HepG2 (cell line): ENCODE data around the gene LTB4R2. TPM values are rescaled to one million over a fixed set of nuclear protein-coding genes. Genes with fewer than 3 reads are reported as not detected.

Source experiments
- ADNP ChIP-seq: sonication (generic); formaldehyde crosslinking; IDR thresholded peaks from 2 replicates; pipeline ENCODE4 v1.4.0; 2020; ENCODE audit warnings: missing genetic modification reagents
- FOXP1 ChIP-seq, 2 experiments: fragments of 450-650 bp in 1 of 2; IDR thresholded peaks; 2 replicates each; pipeline ENCODE4 v1.6.1; 2017 to 2018; ENCODE audit warnings: antibody characterized with exemption in 1 of 2
- HNF4A ChIP-seq: sonication (generic); formaldehyde crosslinking; IDR thresholded peaks from 2 replicates; pipeline ENCODE4 v1.4.0; 2020; ENCODE audit warnings: missing genetic modification reagents
- KLF12 ChIP-seq: sonication (generic); formaldehyde crosslinking; IDR thresholded peaks from 2 replicates; pipeline ENCODE4 v1.4.0; 2020; ENCODE audit warnings: missing genetic modification reagents, borderline replicate concordance
- MTF2 ChIP-seq: sonication (generic); formaldehyde crosslinking; IDR thresholded peaks from 2 replicates; pipeline ENCODE4 v1.5.0; 2020; ENCODE audit warnings: missing genetic modification reagents, borderline replicate concordance
- NCOA1 ChIP-seq: sonication (generic); formaldehyde crosslinking; IDR thresholded peaks from 2 replicates; pipeline ENCODE4 v1.9.0; 2021; ENCODE audit warnings: missing genetic modification reagents
- POLR2AphosphoS5 ChIP-seq: IDR thresholded peaks from 2 replicates; pipeline ENCODE4 v1.6.1; 2012; ENCODE audit warnings: low read depth, low read length
- SMARCE1 ChIP-seq: fragments of 450-650 bp; IDR thresholded peaks from 2 replicates; pipeline ENCODE4 v1.6.1; 2017; ENCODE audit warnings: borderline replicate concordance
- SOX5 ChIP-seq: IDR thresholded peaks from 2 replicates; pipeline ENCODE4 v1.6.1; 2016; ENCODE audit warnings: borderline replicate concordance
- ZNF496 ChIP-seq: sonication (generic); formaldehyde crosslinking; IDR thresholded peaks from 2 replicates; pipeline ENCODE4 v1.8.1; 2023; ENCODE audit warnings: mild to moderate bottlenecking, moderate library complexity, missing genetic modification reagents; ENCODE audit not compliant: insufficient replicate concordance
- ZNF501 ChIP-seq: sonication (generic); formaldehyde crosslinking; IDR thresholded peaks from 2 replicates; pipeline ENCODE4 v1.5.1; 2020; ENCODE audit warnings: mild to moderate bottlenecking, moderate library complexity, missing genetic modification reagents
- ZNF547 ChIP-seq: sonication (generic); formaldehyde crosslinking; IDR thresholded peaks from 2 replicates; pipeline ENCODE4 v1.5.1; 2020; ENCODE audit warnings: mild to moderate bottlenecking, missing genetic modification reagents
- ZNF747 ChIP-seq: sonication (generic); formaldehyde crosslinking; IDR thresholded peaks from 2 replicates; pipeline ENCODE4 v1.8.1; 2023; ENCODE audit warnings: missing genetic modification reagents, mild to moderate bottlenecking, borderline replicate concordance
- ZNF761 ChIP-seq: sonication (generic); formaldehyde crosslinking; conservative IDR thresholded peaks from 2 replicates; pipeline ENCODE4 v1.4.0; 2020; ENCODE audit warnings: mild to moderate bottlenecking, missing genetic modification reagents
- ZSCAN25 ChIP-seq: sonication (generic); formaldehyde crosslinking; IDR thresholded peaks from 2 replicates; pipeline ENCODE4 v1.8.0; 2022; ENCODE audit warnings: mild to moderate bottlenecking, missing genetic modification reagents
- polyA plus RNA-seq, 8 experiments: library from polyadenylated mRNA; depleted of rRNA in 3 of 8; stranded (reverse) in 7 of 8; unstranded in 1 of 8; fragments of >200 nt; fragmentation: Illumina TruSeq in 4 of 8; extraction: Trizol in 4 of 8; gene quantifications; 2 replicates each; pipeline versions ENCODE4 v1.2.1 to v1.2.3, GENCODE V29; 2011 to 2016; ENCODE audit warnings: low read depth in 4 of 8, missing spikeins in 1 of 8, mixed read lengths in 1 of 8; ENCODE audit not compliant: insufficient read depth in 1 of 8
- total RNA-seq, 5 experiments: library from RNA; depleted of rRNA; stranded (reverse); fragments of >200 nt; fragmentation: Illumina TruSeq; extraction: Trizol; gene quantifications; 2 replicates each; pipeline ENCODE4 v1.2.3, GENCODE V29; 2016; ENCODE audit warnings: low read depth in 1 of 5
- TF ChIP-seq, protein P1 (sequence below): sonication (generic); formaldehyde crosslinking; IDR thresholded peaks from 2 replicates; pipeline ENCODE4 v1.4.0; 2020; ENCODE audit warnings: missing genetic modification reagents
- TF ChIP-seq, protein P2 (sequence below): IDR thresholded peaks from 2 replicates; pipeline ENCODE4 v1.6.1; 2016; ENCODE audit warnings: low read depth, control low read depth
- TF ChIP-seq, protein P3 (sequence below): sonication (generic); formaldehyde crosslinking; IDR thresholded peaks from 2 replicates; pipeline ENCODE4 v1.4.0; 2020; ENCODE audit warnings: missing genetic modification reagents, borderline replicate concordance

The LTB4R2 gene
- total and polyA plus RNA-seq, 2 of the 13 experiments (the other 11 are each of a cell fraction or from before 2014, with no cell fraction given): 3.9 to 6.9 TPM

DNA sequence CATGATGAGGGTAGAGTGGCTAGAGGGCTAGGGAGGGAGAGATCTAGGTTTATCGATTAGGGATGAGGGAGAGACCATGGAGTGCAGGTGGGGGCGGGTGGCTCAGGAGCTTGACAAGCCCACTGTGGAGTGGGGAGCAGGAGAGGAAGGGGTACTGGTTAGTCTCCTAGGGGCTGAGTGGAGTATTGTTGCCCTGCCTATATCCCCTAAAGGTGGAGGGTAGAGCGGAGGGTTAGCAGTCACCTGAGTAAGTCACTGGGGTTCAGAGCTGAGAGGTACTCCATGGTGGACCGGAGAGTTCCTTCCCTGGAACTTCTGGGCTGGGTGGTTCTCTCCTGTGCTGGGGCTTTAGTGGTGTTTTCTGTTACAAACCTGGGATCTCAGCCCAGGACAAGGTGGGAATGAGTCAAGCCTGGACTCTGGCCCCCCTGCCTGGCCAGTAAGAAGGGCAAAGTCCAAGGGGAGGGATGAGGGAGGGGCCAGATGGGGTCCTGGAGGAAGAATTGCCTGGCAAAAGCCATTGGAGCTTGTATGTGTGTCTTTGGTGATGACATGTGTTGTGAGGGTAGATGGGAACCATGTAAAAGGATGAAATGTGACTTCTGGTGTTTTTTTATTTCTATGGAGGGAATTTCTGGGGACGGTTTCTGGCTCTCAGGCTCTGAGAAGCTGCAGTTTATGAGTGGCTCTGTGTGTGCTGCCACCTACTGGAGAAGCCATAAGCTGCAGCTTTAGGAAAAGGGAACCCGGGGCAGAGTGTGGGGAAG, 2.2 kb upstream of the LTB4R2 start, which contains the start of gene CIDEB (continued):
- TF ChIP-seq, protein P1, sequence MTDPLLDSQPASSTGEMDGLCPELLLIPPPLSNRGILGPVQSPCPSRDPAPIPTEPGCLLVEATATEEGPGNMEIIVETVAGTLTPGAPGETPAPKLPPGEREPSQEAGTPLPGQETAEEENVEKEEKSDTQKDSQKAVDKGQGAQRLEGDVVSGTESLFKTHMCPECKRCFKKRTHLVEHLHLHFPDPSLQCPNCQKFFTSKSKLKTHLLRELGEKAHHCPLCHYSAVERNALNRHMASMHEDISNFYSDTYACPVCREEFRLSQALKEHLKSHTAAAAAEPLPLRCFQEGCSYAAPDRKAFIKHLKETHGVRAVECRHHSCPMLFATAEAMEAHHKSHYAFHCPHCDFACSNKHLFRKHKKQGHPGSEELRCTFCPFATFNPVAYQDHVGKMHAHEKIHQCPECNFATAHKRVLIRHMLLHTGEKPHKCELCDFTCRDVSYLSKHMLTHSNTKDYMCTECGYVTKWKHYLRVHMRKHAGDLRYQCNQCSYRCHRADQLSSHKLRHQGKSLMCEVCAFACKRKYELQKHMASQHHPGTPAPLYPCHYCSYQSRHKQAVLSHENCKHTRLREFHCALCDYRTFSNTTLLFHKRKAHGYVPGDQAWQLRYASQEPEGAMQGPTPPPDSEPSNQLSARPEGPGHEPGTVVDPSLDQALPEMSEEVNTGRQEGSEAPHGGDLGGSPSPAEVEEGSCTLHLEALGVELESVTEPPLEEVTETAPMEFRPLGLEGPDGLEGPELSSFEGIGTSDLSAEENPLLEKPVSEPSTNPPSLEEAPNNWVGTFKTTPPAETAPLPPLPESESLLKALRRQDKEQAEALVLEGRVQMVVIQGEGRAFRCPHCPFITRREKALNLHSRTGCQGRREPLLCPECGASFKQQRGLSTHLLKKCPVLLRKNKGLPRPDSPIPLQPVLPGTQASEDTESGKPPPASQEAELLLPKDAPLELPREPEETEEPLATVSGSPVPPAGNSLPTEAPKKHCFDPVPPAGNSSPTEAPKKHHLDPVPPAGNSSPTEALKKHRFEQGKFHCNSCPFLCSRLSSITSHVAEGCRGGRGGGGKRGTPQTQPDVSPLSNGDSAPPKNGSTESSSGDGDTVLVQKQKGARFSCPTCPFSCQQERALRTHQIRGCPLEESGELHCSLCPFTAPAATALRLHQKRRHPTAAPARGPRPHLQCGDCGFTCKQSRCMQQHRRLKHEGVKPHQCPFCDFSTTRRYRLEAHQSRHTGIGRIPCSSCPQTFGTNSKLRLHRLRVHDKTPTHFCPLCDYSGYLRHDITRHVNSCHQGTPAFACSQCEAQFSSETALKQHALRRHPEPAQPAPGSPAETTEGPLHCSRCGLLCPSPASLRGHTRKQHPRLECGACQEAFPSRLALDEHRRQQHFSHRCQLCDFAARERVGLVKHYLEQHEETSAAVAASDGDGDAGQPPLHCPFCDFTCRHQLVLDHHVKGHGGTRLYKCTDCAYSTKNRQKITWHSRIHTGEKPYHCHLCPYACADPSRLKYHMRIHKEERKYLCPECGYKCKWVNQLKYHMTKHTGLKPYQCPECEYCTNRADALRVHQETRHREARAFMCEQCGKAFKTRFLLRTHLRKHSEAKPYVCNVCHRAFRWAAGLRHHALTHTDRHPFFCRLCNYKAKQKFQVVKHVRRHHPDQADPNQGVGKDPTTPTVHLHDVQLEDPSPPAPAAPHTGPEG: no peak
- TF ChIP-seq SOX5 (CRISPR knock-in tag) (peak; percentile 89), ZNF761 (CRISPR knock-in tag) (peak; percentile 96), ZNF496 (CRISPR knock-in tag) (no peak), SMARCE1 (0 out of 2 replicates have a peak, but pooled peaks have one; percentile 51), POLR2AphosphoS5 (peak; percentile 99), ZNF501 (CRISPR knock-in tag) (peak; percentile 96), ZNF547 (CRISPR knock-in tag) (peak; percentile 38), KLF12 (CRISPR knock-in tag) (peak; percentile 64; the same call in 1 of the 2 replicates), ZSCAN25 (CRISPR knock-in tag) (peak; percentile 56; the same call in 1 of the 2 replicates), ZNF747 (CRISPR knock-in tag) (peak; percentile 12; the same call in 1 of the 2 replicates), HNF4A (CRISPR knock-in tag) (peak; percentile 100), ADNP (CRISPR knock-in tag) (no peak), FOXP1 (IDR thresholded peaks at IDR 0.05) (no peak), FOXP1 (CRISPR knock-in tag; IDR thresholded peaks at IDR 0.05) (peak; percentile 54), NCOA1 (CRISPR knock-in tag) (no peak), MTF2 (CRISPR knock-in tag) (no peak)
- TF ChIP-seq, protein P2, sequence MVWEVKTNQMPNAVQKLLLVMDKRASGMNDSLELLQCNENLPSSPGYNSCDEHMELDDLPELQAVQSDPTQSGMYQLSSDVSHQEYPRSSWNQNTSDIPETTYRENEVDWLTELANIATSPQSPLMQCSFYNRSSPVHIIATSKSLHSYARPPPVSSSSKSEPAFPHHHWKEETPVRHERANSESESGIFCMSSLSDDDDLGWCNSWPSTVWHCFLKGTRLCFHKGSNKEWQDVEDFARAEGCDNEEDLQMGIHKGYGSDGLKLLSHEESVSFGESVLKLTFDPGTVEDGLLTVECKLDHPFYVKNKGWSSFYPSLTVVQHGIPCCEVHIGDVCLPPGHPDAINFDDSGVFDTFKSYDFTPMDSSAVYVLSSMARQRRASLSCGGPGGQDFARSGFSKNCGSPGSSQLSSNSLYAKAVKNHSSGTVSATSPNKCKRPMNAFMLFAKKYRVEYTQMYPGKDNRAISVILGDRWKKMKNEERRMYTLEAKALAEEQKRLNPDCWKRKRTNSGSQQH: peak; percentile 95
- TF ChIP-seq, protein P3, sequence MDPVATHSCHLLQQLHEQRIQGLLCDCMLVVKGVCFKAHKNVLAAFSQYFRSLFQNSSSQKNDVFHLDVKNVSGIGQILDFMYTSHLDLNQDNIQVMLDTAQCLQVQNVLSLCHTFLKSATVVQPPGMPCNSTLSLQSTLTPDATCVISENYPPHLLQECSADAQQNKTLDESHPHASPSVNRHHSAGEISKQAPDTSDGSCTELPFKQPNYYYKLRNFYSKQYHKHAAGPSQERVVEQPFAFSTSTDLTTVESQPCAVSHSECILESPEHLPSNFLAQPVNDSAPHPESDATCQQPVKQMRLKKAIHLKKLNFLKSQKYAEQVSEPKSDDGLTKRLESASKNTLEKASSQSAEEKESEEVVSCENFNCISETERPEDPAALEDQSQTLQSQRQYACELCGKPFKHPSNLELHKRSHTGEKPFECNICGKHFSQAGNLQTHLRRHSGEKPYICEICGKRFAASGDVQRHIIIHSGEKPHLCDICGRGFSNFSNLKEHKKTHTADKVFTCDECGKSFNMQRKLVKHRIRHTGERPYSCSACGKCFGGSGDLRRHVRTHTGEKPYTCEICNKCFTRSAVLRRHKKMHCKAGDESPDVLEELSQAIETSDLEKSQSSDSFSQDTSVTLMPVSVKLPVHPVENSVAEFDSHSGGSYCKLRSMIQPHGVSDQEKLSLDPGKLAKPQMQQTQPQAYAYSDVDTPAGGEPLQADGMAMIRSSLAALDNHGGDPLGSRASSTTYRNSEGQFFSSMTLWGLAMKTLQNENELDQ: no peak; the same call in none of the 2 replicates
